ENCODE data around the gene DPEP1.

DPEP1 gene

DNA sequence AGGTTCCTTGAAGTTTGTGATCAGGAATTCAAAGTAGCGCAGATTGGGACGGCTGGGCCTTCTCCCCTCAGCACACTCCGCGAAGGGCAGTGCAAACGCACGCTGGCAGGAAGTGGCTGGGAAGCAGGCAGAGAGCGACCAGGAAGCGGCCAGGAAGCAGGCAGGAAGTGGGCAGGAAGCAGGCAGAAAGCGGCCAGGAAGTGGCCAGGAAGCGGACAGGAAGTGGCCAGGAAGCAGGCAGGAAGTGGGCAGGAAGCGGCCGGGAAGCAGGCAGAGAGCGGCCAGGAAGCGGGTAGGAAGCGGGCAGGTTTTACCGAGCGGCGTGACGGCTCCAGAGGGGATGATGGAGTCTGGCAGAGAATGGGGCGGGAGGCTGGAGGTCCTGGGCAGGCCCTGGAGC is 3.2 kb downstream of the DPEP1 start:
- Histone ChIP-seq H3K9me2 (replicated peaks; ENCODE audit: control insufficient read depth, low read length) (no peaks in the 10 kb centered on the region), H3K4me3 (ENCODE audit: low read length) (no peak overlapping the region), H3K36me3 (ENCODE audit: control insufficient read depth, low read length) (no peaks in the 10 kb centered on the region), H3K27ac (ENCODE audit: low read depth, low read length) (no peak overlapping the region), H3K4me1 (ENCODE audit: control insufficient read depth, low read length) (peaks cover 12% of the 10 kb centered on the region), H3K79me2 (ENCODE audit: control insufficient read depth, low read length) (no peaks in the 10 kb centered on the region), H3K9me3 (ENCODE audit: control insufficient read depth, insufficient read depth, low read length) (no peaks in the 10 kb centered on the region), H3F3A (ENCODE audit: control insufficient read depth, insufficient read depth) (peaks cover 8% of the 10 kb centered on the region; the same call in 1 of the 2 replicates), H3K4me2 (ENCODE audit: low read length) (peak overlapping the region; percentile 23; the same call in 1 of the 2 replicates), H4K20me1 (ENCODE audit: control insufficient read depth, insufficient read depth, low read depth, low read length) (0 out of 2 replicates have a peak, but pooled peaks cover 5% of the 10 kb centered on the region), H3K27me3 (ENCODE audit: control insufficient read depth, low read length) (0 out of 2 replicates have a peak, but pooled peaks cover 4% of the 10 kb centered on the region)
- TF ChIP-seq, protein P1, sequence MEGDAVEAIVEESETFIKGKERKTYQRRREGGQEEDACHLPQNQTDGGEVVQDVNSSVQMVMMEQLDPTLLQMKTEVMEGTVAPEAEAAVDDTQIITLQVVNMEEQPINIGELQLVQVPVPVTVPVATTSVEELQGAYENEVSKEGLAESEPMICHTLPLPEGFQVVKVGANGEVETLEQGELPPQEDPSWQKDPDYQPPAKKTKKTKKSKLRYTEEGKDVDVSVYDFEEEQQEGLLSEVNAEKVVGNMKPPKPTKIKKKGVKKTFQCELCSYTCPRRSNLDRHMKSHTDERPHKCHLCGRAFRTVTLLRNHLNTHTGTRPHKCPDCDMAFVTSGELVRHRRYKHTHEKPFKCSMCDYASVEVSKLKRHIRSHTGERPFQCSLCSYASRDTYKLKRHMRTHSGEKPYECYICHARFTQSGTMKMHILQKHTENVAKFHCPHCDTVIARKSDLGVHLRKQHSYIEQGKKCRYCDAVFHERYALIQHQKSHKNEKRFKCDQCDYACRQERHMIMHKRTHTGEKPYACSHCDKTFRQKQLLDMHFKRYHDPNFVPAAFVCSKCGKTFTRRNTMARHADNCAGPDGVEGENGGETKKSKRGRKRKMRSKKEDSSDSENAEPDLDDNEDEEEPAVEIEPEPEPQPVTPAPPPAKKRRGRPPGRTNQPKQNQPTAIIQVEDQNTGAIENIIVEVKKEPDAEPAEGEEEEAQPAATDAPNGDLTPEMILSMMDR (IDR thresholded peaks at IDR 0.05; ENCODE audit: low read depth, low read length, poor library complexity, severe bottlenecking), result no peak
- TF ChIP-seq EZH2phosphoT487 (IDR thresholded peaks at IDR 0.05; ENCODE audit: borderline replicate concordance, low read length), result no peak

DNA sequence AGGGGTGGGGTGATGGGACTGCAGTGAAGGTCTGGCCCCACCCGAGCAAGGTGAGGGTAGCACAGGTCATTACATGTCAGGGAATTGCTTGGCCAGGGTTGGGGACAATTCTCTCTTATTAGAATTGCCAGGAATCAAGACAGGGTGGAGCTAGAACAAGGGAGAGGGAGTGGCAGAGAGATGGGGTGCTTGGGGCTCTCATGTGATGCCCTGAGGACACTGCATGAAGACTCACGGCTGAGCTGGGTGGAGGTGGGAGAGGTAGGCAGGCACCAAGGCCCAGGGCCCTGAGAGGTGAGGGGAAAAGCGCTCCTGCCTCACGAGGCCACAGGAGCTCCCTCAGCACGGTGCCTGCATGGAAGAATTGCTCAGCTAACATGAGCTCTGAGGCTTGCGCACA is 3.6 kb downstream of the DPEP1 start:
- TF ChIP-seq EZH2phosphoT487 (IDR thresholded peaks at IDR 0.05; ENCODE audit: borderline replicate concordance, low read length), result no peak
- TF ChIP-seq, protein P1 (IDR thresholded peaks at IDR 0.05; ENCODE audit: low read depth, low read length, poor library complexity, severe bottlenecking), result no peak
- Histone ChIP-seq H3K36me3 (ENCODE audit: control insufficient read depth, low read length) (no peaks in the 10 kb centered on the region), H3K79me2 (ENCODE audit: control insufficient read depth, low read length) (no peaks in the 10 kb centered on the region), H3K4me1 (ENCODE audit: control insufficient read depth, low read length) (peaks cover 12% of the 10 kb centered on the region), H3K4me3 (ENCODE audit: low read length) (no peak overlapping the region), H4K20me1 (ENCODE audit: control insufficient read depth, insufficient read depth, low read depth, low read length) (0 out of 2 replicates have a peak, but pooled peaks cover 5% of the 10 kb centered on the region), H3K9me2 (replicated peaks; ENCODE audit: control insufficient read depth, low read length) (no peaks in the 10 kb centered on the region), H3K27ac (ENCODE audit: low read depth, low read length) (no peak overlapping the region), H3K9me3 (ENCODE audit: control insufficient read depth, insufficient read depth, low read length) (no peaks in the 10 kb centered on the region), H3F3A (ENCODE audit: control insufficient read depth, insufficient read depth) (peaks cover 8% of the 10 kb centered on the region; the same call in 1 of the 2 replicates), H3K27me3 (ENCODE audit: control insufficient read depth, low read length) (0 out of 2 replicates have a peak, but pooled peaks cover 4% of the 10 kb centered on the region), H3K4me2 (ENCODE audit: low read length) (peak overlapping the region; percentile 23; the same call in 1 of the 2 replicates)

GRCh38 chr16:89618109-89618998 is 4.9 kb downstream of the DPEP1 start:
- Histone ChIP-seq H3K27ac (ENCODE audit: low read depth, low read length) (no peak overlapping the region), H3K79me2 (ENCODE audit: control insufficient read depth, low read length) (no peaks in the 10 kb centered on the region), H3K4me2 (ENCODE audit: low read length) (no peak overlapping the region), H4K20me1 (ENCODE audit: control insufficient read depth, insufficient read depth, low read depth, low read length) (no peaks in the 10 kb centered on the region), H3K27me3 (ENCODE audit: control insufficient read depth, low read length) (0 out of 2 replicates have a peak, but pooled peaks cover 4% of the 10 kb centered on the region), H3K9me3 (ENCODE audit: control insufficient read depth, insufficient read depth, low read length) (no peaks in the 10 kb centered on the region), H3K4me3 (ENCODE audit: low read length) (no peak overlapping the region), H3F3A (ENCODE audit: control insufficient read depth, insufficient read depth) (peaks cover 8% of the 10 kb centered on the region; the same call in 1 of the 2 replicates), H3K36me3 (ENCODE audit: control insufficient read depth, low read length) (no peaks in the 10 kb centered on the region), H3K9me2 (replicated peaks; ENCODE audit: control insufficient read depth, low read length) (no peaks in the 10 kb centered on the region), H3K4me1 (ENCODE audit: control insufficient read depth, low read length) (peaks cover 12% of the 10 kb centered on the region)
- TF ChIP-seq EZH2phosphoT487 (IDR thresholded peaks at IDR 0.05; ENCODE audit: borderline replicate concordance, low read length), result no peak
- TF ChIP-seq, protein P1 (IDR thresholded peaks at IDR 0.05; ENCODE audit: low read depth, low read length, poor library complexity, severe bottlenecking), result no peak

Measured in DOHH2 (cell line).